ENCODE measurements around the gene ST6GALNAC3. TPM values are rescaled to one million over a fixed set of nuclear protein-coding genes. Genes with fewer than 3 reads are reported as not detected.

The ST6GALNAC3 gene
- total RNA-seq, 2 donors from 2014 or later = 0.28 TPM; not detected in 1

DNA sequence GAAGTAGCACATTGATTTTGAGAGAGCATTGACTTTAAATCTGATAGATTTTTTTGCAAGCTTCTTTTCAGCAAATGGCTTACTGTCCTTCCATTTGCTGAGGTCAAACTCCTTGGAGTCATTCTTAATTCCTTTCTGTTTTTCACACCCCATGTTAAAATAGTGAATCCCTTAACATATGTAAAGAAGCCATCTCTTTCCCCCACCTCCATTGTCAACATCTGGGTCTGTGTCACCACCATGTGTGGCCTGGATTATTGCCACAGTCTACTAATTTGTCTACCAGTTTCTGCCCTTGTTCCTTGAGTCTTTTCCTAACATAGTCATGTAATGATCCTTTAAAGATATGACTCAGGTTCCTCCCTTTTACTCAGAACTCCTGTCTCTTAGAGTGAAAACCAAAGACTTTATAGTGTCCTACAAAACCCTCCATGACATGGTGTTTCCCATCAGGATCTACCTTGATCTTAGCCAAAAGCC lies 104.7 kb downstream of the ST6GALNAC3 start:
- H3K36me3 Mint-ChIP-seq = no peaks in the 10 kb centered on the region
- no peak overlapping the region for H3K4me3 Mint-ChIP-seq
- no peaks in the 10 kb centered on the region for H3K9me3 Mint-ChIP-seq
- H3K27ac Mint-ChIP-seq = no peak overlapping the region
- DNase-seq (ENCODE audit: low spot score) (no peak), ATAC-seq (no peak)
- H3K27me3 Mint-ChIP-seq = peaks cover 6 to 16% of the 10 kb centered on the region in 2 donors
- H3K4me1 Mint-ChIP-seq (ENCODE audit: low read depth in 2 of 2) = no peaks in the 10 kb centered on the region

DNA sequence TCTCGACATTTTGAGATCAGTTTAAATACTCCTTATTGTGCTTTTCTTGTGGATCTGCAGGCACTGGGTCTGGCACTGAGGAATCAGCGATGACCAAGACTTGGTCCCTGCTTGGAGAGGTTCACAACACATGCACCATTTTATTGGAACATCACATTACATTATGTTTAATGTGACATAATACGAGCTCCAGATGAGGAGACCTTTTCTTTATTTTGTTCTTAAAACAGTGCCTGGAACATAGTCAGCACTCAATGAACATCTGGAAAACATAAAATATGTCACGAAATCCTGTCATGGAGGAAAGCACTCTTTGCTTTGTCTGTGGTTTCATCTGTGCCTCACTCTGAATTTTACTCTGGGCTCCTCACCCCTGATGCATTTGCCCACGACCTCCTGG lies 110.7 kb downstream of the ST6GALNAC3 start:
- H3K9me3 Mint-ChIP-seq = no peaks in the 10 kb centered on the region
- H3K27me3 Mint-ChIP-seq = peaks cover 5 to 8% of the 10 kb centered on the region in 2 donors
- H3K4me3 Mint-ChIP-seq = no peak overlapping the region
- ATAC-seq (no peak), DNase-seq (ENCODE audit: low spot score) (no peak)
- H3K4me1 Mint-ChIP-seq (ENCODE audit: low read depth in 2 of 2) = no peaks in the 10 kb centered on the region
- H3K36me3 Mint-ChIP-seq = no peaks in the 10 kb centered on the region
- no peak overlapping the region for H3K27ac Mint-ChIP-seq

DNA sequence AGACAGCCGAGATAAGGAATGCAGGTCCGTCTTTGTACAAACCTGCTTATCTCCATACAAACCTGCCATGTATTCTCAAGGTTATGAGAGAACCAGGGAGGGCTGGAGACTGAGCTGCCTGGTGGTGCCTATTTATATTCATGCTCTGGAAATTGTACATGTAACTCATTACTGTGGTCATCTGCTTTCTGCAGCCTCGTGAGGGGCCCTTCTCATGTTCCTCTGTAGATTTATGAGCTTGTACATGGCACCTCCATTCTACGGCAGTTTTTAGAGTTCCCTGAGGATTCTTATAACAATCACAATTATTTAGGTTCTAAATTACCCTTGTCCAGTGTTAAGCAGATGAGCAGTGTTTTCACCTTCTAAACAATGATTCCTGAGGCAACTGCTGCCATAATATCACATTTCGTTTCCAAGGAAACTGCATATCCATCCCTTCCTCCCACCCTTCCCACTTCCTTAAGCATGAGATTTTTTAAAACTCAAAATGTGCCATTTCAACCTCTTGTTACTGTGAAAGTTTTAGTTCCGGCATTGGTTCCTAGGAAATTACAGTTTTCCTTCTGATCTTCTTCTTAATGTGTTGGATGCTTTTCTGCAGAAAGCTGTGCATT lies 112.1 kb downstream of the ST6GALNAC3 start:
- peaks cover 8 to 14% of the 10 kb centered on the region in 2 donors for H3K27me3 Mint-ChIP-seq
- no peak overlapping the region for H3K4me3 Mint-ChIP-seq
- ATAC-seq (no peak), DNase-seq (ENCODE audit: low spot score) (no peak)
- H3K27ac Mint-ChIP-seq = no peak overlapping the region
- no peaks in the 10 kb centered on the region for H3K36me3 Mint-ChIP-seq
- H3K9me3 Mint-ChIP-seq = no peaks in the 10 kb centered on the region
- no peaks in the 10 kb centered on the region for H3K4me1 Mint-ChIP-seq (ENCODE audit: low read depth in 2 of 2)

DNA sequence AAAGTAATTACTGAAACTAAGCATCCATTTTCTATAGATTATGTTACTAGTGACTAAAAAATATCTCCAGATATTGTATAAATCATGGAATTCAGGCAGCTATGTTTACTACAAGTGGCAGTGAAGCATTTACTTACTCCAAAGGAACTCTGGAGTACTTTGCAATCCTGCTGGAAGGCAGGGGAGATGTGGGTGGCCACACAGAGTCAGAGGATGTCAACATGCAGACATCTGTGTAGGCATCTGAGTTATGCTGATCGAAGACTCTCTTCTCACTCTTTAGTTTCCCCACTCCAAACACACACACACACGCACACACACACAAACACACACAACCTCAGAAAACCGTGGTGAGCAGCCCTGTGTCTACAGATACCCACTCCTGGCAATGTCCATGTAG lies 112.9 kb downstream of the ST6GALNAC3 start:
- H3K36me3 Mint-ChIP-seq = no peaks in the 10 kb centered on the region
- no peak for DNase-seq (ENCODE audit: low spot score)
- H3K9me3 Mint-ChIP-seq = no peaks in the 10 kb centered on the region
- H3K27me3 Mint-ChIP-seq = peaks cover 9 to 16% of the 10 kb centered on the region in 2 donors
- no peak overlapping the region for H3K4me3 Mint-ChIP-seq
- ATAC-seq = no peak
- no peak overlapping the region for H3K27ac Mint-ChIP-seq
- no peaks in the 10 kb centered on the region for H3K4me1 Mint-ChIP-seq (ENCODE audit: low read depth in 2 of 2)

DNA sequence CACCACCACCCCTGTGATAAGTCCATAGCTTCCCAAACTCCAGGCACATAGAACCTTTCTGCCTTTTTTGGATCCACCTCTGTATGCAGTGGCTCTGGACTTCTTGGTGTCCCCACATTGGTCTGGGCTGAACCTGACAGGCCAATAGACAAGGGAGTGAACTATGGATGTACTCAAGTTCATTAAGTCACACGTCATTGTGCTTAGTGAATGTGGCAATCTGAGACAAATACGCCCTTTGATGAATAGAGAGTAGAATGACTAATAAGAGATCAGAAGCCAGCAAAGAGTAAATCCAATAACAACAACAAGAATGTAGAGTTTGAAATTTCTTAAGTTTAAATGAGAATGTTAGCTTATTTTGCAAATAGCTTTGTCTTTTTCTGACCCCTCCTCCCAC lies 114.8 kb downstream of the ST6GALNAC3 start:
- Mint-ChIP-seq H3K27me3 (peaks cover 9 to 16% of the 10 kb centered on the region in 2 donors), H3K4me3 (no peak overlapping the region), H3K27ac (no peak overlapping the region), H3K36me3 (no peaks in the 10 kb centered on the region), H3K9me3 (no peaks in the 10 kb centered on the region), H3K4me1 (ENCODE audit: low read depth in 2 of 2) (no peaks in the 10 kb centered on the region)
- ATAC-seq (no peak), DNase-seq (ENCODE audit: low spot score) (no peak)

DNA sequence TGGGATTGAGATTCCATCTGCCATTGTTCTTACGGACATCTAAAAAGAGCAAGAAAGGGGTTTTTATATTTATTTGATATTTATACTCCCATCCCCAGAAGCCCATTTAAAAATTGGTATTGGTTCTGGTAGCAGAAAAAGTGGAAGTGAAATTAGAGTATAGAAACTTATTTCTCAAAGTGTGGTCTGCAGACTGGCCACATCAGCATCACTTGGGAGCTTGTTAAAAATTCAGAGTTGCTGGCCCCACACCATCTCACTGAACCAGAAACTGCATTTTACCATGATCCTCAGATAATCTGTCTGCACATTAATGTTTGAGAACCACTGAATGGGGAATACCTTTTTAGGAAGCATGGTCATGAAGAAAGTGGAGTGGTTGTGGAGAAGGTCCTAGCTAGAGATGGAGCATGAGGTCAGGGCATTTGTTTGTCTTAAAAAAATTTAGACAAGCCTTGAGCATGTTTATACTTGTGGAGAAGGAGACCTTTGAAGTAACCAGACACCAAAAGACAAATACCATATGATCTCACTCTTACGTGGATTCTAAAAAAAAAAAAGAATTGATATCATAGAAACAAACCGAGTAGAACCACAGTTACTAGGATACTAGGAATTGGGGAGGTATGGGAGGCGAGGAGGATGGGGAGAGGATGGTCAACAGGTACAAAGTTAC lies 116.3 kb downstream of the ST6GALNAC3 start:
- no peak for DNase-seq (ENCODE audit: low spot score)
- Mint-ChIP-seq H3K4me3 (no peak overlapping the region), H3K27me3 (peaks cover 9 to 13% of the 10 kb centered on the region in 2 donors), H3K27ac (no peak overlapping the region), H3K36me3 (no peaks in the 10 kb centered on the region), H3K4me1 (ENCODE audit: low read depth in 2 of 2) (no peaks in the 10 kb centered on the region), H3K9me3 (no peaks in the 10 kb centered on the region)
- no peak for ATAC-seq

DNA sequence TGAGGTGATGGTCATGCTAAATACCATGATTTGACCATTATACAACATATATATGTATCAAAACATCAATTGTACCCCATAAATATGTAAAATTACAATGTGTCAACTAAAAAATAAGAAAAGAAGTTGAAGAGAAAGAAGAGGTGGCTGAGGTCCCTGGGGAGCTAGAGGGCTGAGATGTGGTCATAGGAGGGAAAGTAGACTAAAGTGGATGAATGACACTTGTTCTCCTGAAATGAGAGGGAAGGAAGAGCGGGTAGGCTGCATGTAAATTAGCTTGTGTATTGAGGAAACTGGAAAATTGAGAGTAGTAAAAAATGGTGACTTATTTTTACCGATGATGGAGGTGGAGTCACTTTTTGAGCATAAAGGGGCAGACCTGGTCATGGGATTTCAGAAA lies 117.0 kb downstream of the ST6GALNAC3 start:
- DNase-seq (ENCODE audit: low spot score) = no peak
- no peak overlapping the region for H3K4me3 Mint-ChIP-seq
- ATAC-seq = no peak
- H3K9me3 Mint-ChIP-seq = no peaks in the 10 kb centered on the region
- peaks cover 7 to 8% of the 10 kb centered on the region in 2 donors for H3K27me3 Mint-ChIP-seq
- no peaks in the 10 kb centered on the region for H3K36me3 Mint-ChIP-seq
- no peak overlapping the region for H3K27ac Mint-ChIP-seq
- H3K4me1 Mint-ChIP-seq (ENCODE audit: low read depth in 2 of 2) = no peaks in the 10 kb centered on the region

DNA sequence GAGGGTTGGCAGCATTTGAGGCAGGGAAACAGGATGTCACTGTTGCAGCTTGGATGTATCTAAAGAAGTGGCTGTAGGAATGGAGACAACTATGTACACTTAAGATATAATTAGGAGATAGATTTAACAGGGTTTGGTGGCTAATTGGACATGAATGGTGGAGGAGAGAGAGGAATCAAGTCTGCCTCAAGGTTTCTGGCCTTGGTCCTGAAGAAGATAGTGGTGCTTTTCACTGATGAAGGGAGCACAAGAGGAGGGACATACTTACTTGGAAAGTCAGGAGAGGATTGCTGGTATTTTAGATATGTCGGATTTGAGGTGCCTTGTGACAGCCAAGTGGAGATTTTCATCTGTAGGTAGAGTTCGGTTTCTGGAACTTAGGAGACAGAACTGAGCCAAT lies 123.9 kb downstream of the ST6GALNAC3 start:
- peaks cover 13 to 27% of the 10 kb centered on the region in 2 donors for H3K27me3 Mint-ChIP-seq
- ATAC-seq = no peak
- no peaks in the 10 kb centered on the region for H3K4me1 Mint-ChIP-seq (ENCODE audit: low read depth in 2 of 2)
- H3K4me3 Mint-ChIP-seq = no peak overlapping the region
- H3K36me3 Mint-ChIP-seq = no peaks in the 10 kb centered on the region
- no peak for DNase-seq (ENCODE audit: low spot score)
- peaks cover 6% of the 10 kb centered on the region for H3K9me3 Mint-ChIP-seq
- no peak overlapping the region for H3K27ac Mint-ChIP-seq

DNA sequence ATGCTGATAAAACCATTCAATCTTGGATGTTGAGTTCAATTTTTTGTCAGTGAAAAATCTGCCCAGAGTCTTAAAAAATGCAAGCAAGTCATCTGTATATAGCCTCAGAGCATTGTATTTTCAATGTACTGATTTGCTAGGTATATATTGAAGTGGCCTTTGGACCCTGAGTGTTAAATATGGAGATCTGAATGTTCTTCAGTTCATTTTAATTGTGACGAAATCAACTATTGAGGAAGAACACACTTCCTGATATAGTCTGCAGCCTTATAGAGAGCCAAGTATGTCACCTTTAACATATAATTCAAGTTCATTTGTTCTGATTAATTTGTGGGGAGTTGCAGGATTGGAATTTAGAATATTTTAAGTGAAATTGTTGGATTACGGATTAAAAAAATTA lies 128.1 kb downstream of the ST6GALNAC3 start:
- no peaks in the 10 kb centered on the region for H3K36me3 Mint-ChIP-seq
- peaks cover 5 to 19% of the 10 kb centered on the region in 2 donors for H3K27me3 Mint-ChIP-seq
- no peak overlapping the region for H3K27ac Mint-ChIP-seq
- ATAC-seq (no peak), DNase-seq (ENCODE audit: low spot score) (no peak)
- H3K9me3 Mint-ChIP-seq = peaks cover 3% of the 10 kb centered on the region
- no peaks in the 10 kb centered on the region for H3K4me1 Mint-ChIP-seq (ENCODE audit: low read depth in 2 of 2)
- no peak overlapping the region for H3K4me3 Mint-ChIP-seq

DNA sequence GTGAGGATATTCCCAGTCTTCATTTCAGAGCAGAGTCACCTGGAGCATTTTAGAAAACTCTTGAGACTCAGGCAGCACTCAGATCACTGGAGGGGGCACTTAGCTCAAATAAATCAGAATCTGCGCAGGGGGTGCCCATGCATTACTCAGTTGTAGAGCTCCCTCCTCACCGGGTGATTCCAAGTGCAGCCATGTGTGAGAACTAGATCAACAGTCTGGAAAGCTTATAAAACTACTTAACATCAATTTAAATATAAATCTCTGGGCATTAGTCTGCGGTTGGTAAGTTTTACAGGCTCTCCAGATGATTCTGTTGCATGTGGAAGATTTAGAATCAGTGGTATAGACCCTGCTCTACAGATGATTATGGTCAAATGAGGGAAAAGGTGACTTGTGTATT lies 128.6 kb downstream of the ST6GALNAC3 start:
- Mint-ChIP-seq H3K4me1 (ENCODE audit: low read depth in 2 of 2) (no peaks in the 10 kb centered on the region), H3K36me3 (no peaks in the 10 kb centered on the region), H3K27ac (no peak overlapping the region), H3K9me3 (peaks cover 3% of the 10 kb centered on the region), H3K4me3 (no peak overlapping the region), H3K27me3 (peaks cover 5 to 16% of the 10 kb centered on the region in 2 donors)
- ATAC-seq (no peak), DNase-seq (ENCODE audit: low spot score) (no peak)

DNA sequence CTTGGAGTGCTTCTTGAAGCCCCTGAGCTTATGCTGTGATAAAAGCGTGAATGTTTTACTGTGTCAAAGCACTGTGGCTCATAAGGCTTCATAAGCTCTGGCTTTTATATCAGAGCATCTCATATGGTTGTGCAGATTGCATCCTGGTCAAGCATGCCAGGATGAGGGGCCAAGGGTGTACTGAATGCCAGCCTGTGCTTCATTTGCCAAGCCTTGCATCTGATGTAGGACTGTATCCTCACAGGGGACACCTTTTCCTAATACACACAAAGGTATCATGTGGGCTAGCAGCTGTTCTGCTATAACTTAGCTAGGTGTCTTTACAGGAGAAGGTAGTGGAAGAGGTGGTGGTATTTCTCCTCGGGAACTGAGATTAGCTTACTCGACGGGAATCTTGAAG lies 134.7 kb downstream of the ST6GALNAC3 start:
- no peaks in the 10 kb centered on the region for H3K36me3 Mint-ChIP-seq
- no peak for ATAC-seq
- H3K27ac Mint-ChIP-seq = no peak overlapping the region
- H3K4me3 Mint-ChIP-seq = no peak overlapping the region
- H3K4me1 Mint-ChIP-seq (ENCODE audit: low read depth in 2 of 2) = no peaks in the 10 kb centered on the region
- H3K27me3 Mint-ChIP-seq = peaks cover 0 to 2% of the 10 kb centered on the region in 2 donors
- no peak for DNase-seq (ENCODE audit: low spot score)
- no peaks in the 10 kb centered on the region for H3K9me3 Mint-ChIP-seq

DNA sequence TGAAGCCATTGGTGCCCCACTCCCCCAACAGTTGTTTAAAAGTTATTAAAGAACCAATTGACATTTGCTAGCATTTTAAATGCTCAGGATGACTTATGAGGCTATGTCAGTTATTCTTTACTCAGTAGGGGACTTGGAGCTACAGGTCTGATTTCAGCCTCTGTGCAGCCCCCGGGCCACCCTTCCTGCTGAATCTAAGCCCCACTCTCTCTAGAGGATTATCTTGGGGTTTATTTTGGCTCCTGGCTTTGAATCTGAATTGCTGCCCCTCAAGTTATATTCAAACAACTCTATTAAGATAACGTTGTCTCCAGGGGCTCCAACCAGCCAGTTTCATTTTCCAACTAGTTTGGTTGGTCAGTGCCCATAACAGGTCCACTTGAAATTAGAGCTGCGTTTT lies 135.1 kb downstream of the ST6GALNAC3 start:
- no peaks in the 10 kb centered on the region for H3K4me1 Mint-ChIP-seq (ENCODE audit: low read depth in 2 of 2)
- H3K27me3 Mint-ChIP-seq = peaks cover 0 to 2% of the 10 kb centered on the region in 2 donors
- H3K9me3 Mint-ChIP-seq = no peaks in the 10 kb centered on the region
- H3K4me3 Mint-ChIP-seq = no peak overlapping the region
- ATAC-seq (no peak), DNase-seq (ENCODE audit: low spot score) (no peak)
- H3K27ac Mint-ChIP-seq = no peak overlapping the region
- H3K36me3 Mint-ChIP-seq = no peaks in the 10 kb centered on the region

DNA sequence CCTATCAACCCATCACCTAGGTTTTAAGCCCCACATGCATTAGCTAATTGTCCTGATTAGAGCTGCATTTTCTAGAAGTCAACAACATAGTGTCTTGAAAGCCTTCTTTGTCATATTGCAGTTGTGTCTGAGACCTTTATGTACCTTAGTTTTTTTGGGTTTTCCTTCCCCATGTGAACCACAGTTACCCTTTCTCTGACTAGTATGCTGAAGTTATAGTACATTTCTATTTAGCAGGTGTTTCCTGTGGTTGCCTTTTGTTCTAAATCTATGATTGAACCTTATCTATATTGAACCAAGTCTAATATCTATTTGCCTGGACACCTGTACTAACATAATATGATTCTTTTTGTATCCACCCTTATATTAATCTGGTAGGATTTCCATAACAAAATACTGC lies 135.6 kb downstream of the ST6GALNAC3 start:
- DNase-seq (ENCODE audit: low spot score) = no peak
- Mint-ChIP-seq H3K27me3 (peaks cover 0 to 2% of the 10 kb centered on the region in 2 donors), H3K4me3 (no peak overlapping the region), H3K36me3 (no peaks in the 10 kb centered on the region), H3K9me3 (no peaks in the 10 kb centered on the region), H3K27ac (no peak overlapping the region), H3K4me1 (ENCODE audit: low read depth in 2 of 2) (no peaks in the 10 kb centered on the region)
- no peak for ATAC-seq

DNA sequence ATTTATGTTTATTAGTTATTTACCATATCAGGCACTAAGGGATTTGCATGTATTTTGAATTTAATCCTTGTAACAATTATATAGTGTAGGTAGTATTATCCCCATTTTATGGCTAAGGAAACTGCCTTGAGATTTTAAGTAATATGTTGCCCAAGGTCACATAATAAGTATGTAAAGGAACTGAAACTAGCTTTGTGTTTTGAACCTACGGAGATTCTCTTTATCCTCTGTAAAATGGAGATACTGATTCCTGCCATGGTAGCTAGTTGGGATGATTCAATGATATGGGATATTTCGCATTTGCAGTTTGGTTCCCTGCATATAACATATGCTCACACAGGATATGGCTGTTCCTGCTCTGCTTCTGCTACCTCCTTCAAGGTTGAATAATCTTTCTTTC lies 144.3 kb downstream of the ST6GALNAC3 start:
- Mint-ChIP-seq H3K9me3 (no peaks in the 10 kb centered on the region), H3K36me3 (no peaks in the 10 kb centered on the region), H3K4me1 (ENCODE audit: low read depth in 2 of 2) (no peaks in the 10 kb centered on the region), H3K4me3 (no peak overlapping the region), H3K27ac (no peak overlapping the region), H3K27me3 (peaks cover 0 to 4% of the 10 kb centered on the region in 2 donors)
- ATAC-seq (no peak), DNase-seq (ENCODE audit: low spot score) (no peak)
